OCI-LY3 (cell line): ENCODE measurements around the gene PNN.

Experiments used
- CTCF ChIP-seq: fragments of 200-600, 300-600 bp; sonication (generic); IDR thresholded peaks from 2 replicates; pipeline ENCODE4 v1.5.1; 2014; ENCODE audit warnings: antibody characterized with exemption, low read length, low read depth
- EZH2phosphoT487 ChIP-seq: fragments of 200-600 bp; shearing (Covaris generic); IDR thresholded peaks from 2 replicates; pipeline ENCODE4 v1.6.1; 2018; ENCODE audit warnings: antibody characterized with exemption, mixed run types, low read depth

GRCh38 chr14:39219075-39219499, 44.0 kb downstream of the PNN start:
- no peak for TF ChIP-seq CTCF
- no peak for TF ChIP-seq EZH2phosphoT487
